Astrocyte (in vitro differentiated cells and primary cell): Measurements from ENCODE around the gene NEU1. TPM values are rescaled to one million over a fixed set of nuclear protein-coding genes. Genes with fewer than 3 reads are reported as not detected.

ENCODE experiments used
- DNase-seq: peaks from one replicate; pipeline ENCODE4 v3.0.0-alpha.2; 2010; ENCODE audit warnings: low read depth
- FAIRE-seq: peaks from 2 replicates; lab custom pipeline; 2011; peaks lifted over from hg19 to GRCh38; lab: Jason Lieb, UNC
- H2AFZ ChIP-seq: 2 replicates; pipeline ENCODE4 v1.6.0; 2012; ENCODE audit warnings: low read depth, low read length, inconsistent platforms
- H3K27ac ChIP-seq: 2 replicates; pipeline ENCODE4 v1.5.1; 2011; ENCODE audit warnings: low read depth, low read length, inconsistent platforms
- H3K27me3 ChIP-seq: 2 replicates; pipeline ENCODE4 v1.6.0; 2011; ENCODE audit warnings: low read length, inconsistent platforms; ENCODE audit not compliant: insufficient read depth
- H3K36me3 ChIP-seq: 2 replicates; pipeline ENCODE4 v1.5.1; 2011; ENCODE audit warnings: low read length, inconsistent platforms; ENCODE audit not compliant: insufficient read depth
- H3K4me1 ChIP-seq: 2 replicates; pipeline ENCODE4 v1.5.1; 2011; ENCODE audit warnings: low read length, inconsistent platforms; ENCODE audit not compliant: insufficient read depth
- H3K4me2 ChIP-seq: 2 replicates; pipeline ENCODE4 v1.6.0; 2012; ENCODE audit warnings: low read length, inconsistent platforms
- H3K4me3 ChIP-seq: 2 replicates; pipeline ENCODE4 v1.5.1; 2011; ENCODE audit warnings: low read depth, mild to moderate bottlenecking, low read length, inconsistent platforms; ENCODE audit not compliant: insufficient read depth
- H3K79me2 ChIP-seq: 2 replicates; pipeline ENCODE4 v1.6.0; 2012; ENCODE audit warnings: mild to moderate bottlenecking, low read length, inconsistent platforms; ENCODE audit not compliant: insufficient read depth
- H3K9ac ChIP-seq: 2 replicates; pipeline ENCODE4 v1.6.0; 2012; ENCODE audit warnings: mild to moderate bottlenecking, low read length, inconsistent platforms
- H3K9me3 ChIP-seq: 2 replicates; pipeline ENCODE4 v1.5.1; 2012; ENCODE audit warnings: low read depth, mild to moderate bottlenecking, low read length, inconsistent platforms; ENCODE audit not compliant: insufficient read depth
- H4K20me1 ChIP-seq: 2 replicates; pipeline ENCODE4 v1.6.0; 2012; ENCODE audit warnings: low read length, inconsistent platforms; ENCODE audit not compliant: insufficient read depth
- H3K27ac Mint-ChIP-seq: one replicate; pipeline ENCODE4 v1.8.0; 2021; ENCODE audit warnings: mild to moderate bottlenecking, mixed read lengths; ENCODE audit not compliant: unreplicated experiment
- H3K27me3 Mint-ChIP-seq: one replicate; pipeline ENCODE4 v1.8.0; 2021; ENCODE audit warnings: low read depth, mixed read lengths; ENCODE audit not compliant: unreplicated experiment
- H3K36me3 Mint-ChIP-seq: one replicate; pipeline ENCODE4 v1.8.0; 2021; ENCODE audit warnings: low read depth, mixed read lengths; ENCODE audit not compliant: unreplicated experiment
- H3K4me1 Mint-ChIP-seq: one replicate; pipeline ENCODE4 v1.8.0; 2021; ENCODE audit warnings: low read depth, mixed read lengths; ENCODE audit not compliant: unreplicated experiment
- H3K4me3 Mint-ChIP-seq: one replicate; pipeline ENCODE4 v1.8.0; 2021; ENCODE audit warnings: mild to moderate bottlenecking, moderate library complexity, mixed read lengths; ENCODE audit not compliant: unreplicated experiment
- H3K9me3 Mint-ChIP-seq: one replicate; pipeline ENCODE4 v1.8.0; 2021; ENCODE audit warnings: mild to moderate bottlenecking, mixed read lengths; ENCODE audit not compliant: unreplicated experiment
- EZH2 ChIP-seq: IDR thresholded peaks from 2 replicates; pipeline ENCODE4 v1.6.1; 2012; ENCODE audit warnings: mild to moderate bottlenecking, low read length, inconsistent platforms; ENCODE audit not compliant: insufficient read depth
- total RNA-seq: library from RNA; stranded (reverse); gene quantifications from 2 replicates; pipeline ENCODE4 v1.2.1, GENCODE V29; 2021
- TF ChIP-seq, protein P1 (sequence below): IDR thresholded peaks from 2 replicates; pipeline ENCODE4 v1.5.1; 2011; ENCODE audit warnings: low read depth, mild to moderate bottlenecking, inconsistent platforms, low read length, moderate library complexity; ENCODE audit not compliant: insufficient read depth

The NEU1 gene
- total RNA-seq, 1 donor from 2014 or later = 47.3 TPM

- FAIRE-seq (no peak), DNase-seq (peak; percentile 57)
- peaks cover 73% of the 10 kb centered on the region for H3K79me2 ChIP-seq
- Mint-ChIP-seq H3K4me1 (peaks cover 18% of the 10 kb centered on the region), H3K4me3 (peak overlapping the region; percentile 97), H3K36me3 (peaks cover 29% of the 10 kb centered on the region), H3K9me3 (no peaks in the 10 kb centered on the region), H3K27me3 (no peaks in the 10 kb centered on the region), H3K27ac (peak overlapping the region; percentile 100)
- H3K4me3 ChIP-seq = peak overlapping the region; percentile 93
- peak overlapping the region; percentile 96 for H3K27ac ChIP-seq
- H2AFZ ChIP-seq = peak overlapping the region; percentile 77
- H3K9me3 ChIP-seq = no peaks in the 10 kb centered on the region
- peaks cover 34% of the 10 kb centered on the region for H3K4me1 ChIP-seq
- H4K20me1 ChIP-seq = peaks cover 45% of the 10 kb centered on the region
- H3K36me3 ChIP-seq = peaks cover 24% of the 10 kb centered on the region
- H3K9ac ChIP-seq = peak overlapping the region; percentile 91
- peak overlapping the region; percentile 100 for H3K4me2 ChIP-seq
- TF ChIP-seq, protein P1, sequence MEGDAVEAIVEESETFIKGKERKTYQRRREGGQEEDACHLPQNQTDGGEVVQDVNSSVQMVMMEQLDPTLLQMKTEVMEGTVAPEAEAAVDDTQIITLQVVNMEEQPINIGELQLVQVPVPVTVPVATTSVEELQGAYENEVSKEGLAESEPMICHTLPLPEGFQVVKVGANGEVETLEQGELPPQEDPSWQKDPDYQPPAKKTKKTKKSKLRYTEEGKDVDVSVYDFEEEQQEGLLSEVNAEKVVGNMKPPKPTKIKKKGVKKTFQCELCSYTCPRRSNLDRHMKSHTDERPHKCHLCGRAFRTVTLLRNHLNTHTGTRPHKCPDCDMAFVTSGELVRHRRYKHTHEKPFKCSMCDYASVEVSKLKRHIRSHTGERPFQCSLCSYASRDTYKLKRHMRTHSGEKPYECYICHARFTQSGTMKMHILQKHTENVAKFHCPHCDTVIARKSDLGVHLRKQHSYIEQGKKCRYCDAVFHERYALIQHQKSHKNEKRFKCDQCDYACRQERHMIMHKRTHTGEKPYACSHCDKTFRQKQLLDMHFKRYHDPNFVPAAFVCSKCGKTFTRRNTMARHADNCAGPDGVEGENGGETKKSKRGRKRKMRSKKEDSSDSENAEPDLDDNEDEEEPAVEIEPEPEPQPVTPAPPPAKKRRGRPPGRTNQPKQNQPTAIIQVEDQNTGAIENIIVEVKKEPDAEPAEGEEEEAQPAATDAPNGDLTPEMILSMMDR = no peak
- no peak for TF ChIP-seq EZH2
- no peaks in the 10 kb centered on the region for H3K27me3 ChIP-seq
These were observed 28.0 kb downstream of the NEU1 start for GRCh38 chr6:31834367-31835250.

GRCh38 chr6:31831350-31832215 lies 31.0 kb downstream of the NEU1 start:
- Mint-ChIP-seq H3K27ac (no peak overlapping the region), H3K27me3 (no peaks in the 10 kb centered on the region), H3K36me3 (peaks cover 13% of the 10 kb centered on the region), H3K4me1 (peaks cover 10% of the 10 kb centered on the region), H3K9me3 (no peaks in the 10 kb centered on the region), H3K4me3 (peak overlapping the region; percentile 96)
- Histone ChIP-seq H2AFZ (no peak overlapping the region), H3K79me2 (peaks cover 51% of the 10 kb centered on the region), H3K27me3 (no peaks in the 10 kb centered on the region), H3K27ac (no peak overlapping the region), H3K36me3 (no peaks in the 10 kb centered on the region), H3K9ac (no peak overlapping the region), H3K4me1 (peaks cover 17% of the 10 kb centered on the region), H3K4me3 (no peak overlapping the region), H4K20me1 (peaks cover 16% of the 10 kb centered on the region), H3K9me3 (no peaks in the 10 kb centered on the region), H3K4me2 (peak overlapping the region; percentile 87)
- DNase-seq (no peak), FAIRE-seq (no peak)
- no peak for TF ChIP-seq EZH2
- TF ChIP-seq, protein P1 = no peak
